Measurements from ENCODE around the gene BMP10. TPM values are rescaled to one million over a fixed set of nuclear protein-coding genes. Genes with fewer than 3 reads are reported as not detected.

Gene BMP10
- total RNA-seq, 1 experiment from 2014 or later, result not detected

DNA sequence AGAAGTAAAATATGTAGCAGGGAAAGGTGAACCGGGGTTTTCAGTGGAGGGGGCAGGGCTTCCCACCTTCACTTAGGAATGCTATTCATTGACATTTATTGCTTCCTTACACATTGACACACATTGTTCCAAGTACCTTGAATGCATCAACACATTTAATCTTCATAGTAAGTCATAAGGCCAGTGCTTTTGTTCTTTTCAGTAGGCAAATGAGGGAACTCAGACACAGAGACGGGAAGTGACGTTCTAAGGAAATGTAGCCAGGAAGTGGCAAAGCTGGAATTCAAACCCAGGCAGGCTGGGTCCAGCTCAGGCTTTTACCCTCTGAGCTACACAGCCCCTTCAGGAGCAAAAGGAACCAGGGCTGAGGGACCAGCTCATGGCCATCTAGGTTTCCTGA is 20.7 kb downstream of the BMP10 start:
- H3K27ac ChIP-seq (ENCODE audit: low read depth, low read length, poor library complexity, severe bottlenecking), result no peak overlapping the region
- BruUV-seq (replicated peaks), result no TSS peak
- POLR2A ChIA-PET (ENCODE audit: low non-redundant PET), result no interaction called here
- H3K4me1 ChIP-seq (ENCODE audit: insufficient read depth, low read length, poor library complexity, severe bottlenecking), result no peaks in the 10 kb centered on the region
- no peak for DNase-seq (ENCODE audit: low spot score)
- no peak for TF ChIP-seq EZH2 (IDR thresholded peaks at IDR 0.05; ENCODE audit: borderline replicate concordance, low read depth, low read length, poor library complexity, severe bottlenecking)
- TF ChIP-seq, protein P1, sequence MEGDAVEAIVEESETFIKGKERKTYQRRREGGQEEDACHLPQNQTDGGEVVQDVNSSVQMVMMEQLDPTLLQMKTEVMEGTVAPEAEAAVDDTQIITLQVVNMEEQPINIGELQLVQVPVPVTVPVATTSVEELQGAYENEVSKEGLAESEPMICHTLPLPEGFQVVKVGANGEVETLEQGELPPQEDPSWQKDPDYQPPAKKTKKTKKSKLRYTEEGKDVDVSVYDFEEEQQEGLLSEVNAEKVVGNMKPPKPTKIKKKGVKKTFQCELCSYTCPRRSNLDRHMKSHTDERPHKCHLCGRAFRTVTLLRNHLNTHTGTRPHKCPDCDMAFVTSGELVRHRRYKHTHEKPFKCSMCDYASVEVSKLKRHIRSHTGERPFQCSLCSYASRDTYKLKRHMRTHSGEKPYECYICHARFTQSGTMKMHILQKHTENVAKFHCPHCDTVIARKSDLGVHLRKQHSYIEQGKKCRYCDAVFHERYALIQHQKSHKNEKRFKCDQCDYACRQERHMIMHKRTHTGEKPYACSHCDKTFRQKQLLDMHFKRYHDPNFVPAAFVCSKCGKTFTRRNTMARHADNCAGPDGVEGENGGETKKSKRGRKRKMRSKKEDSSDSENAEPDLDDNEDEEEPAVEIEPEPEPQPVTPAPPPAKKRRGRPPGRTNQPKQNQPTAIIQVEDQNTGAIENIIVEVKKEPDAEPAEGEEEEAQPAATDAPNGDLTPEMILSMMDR (conservative IDR thresholded peaks at IDR 0.05; ENCODE audit: low read depth, low read length), result no peak
- intact Hi-C loops (cut with micrococcal nuclease; ENCODE audit: unreplicated experiment), result no loop called here
- no peaks in the 10 kb centered on the region for H3K27me3 ChIP-seq (replicated peaks; ENCODE audit: insufficient read depth, low read depth, low read length, poor library complexity)
- H3K36me3 ChIP-seq (ENCODE audit: insufficient read depth, low read length, poor library complexity, severe bottlenecking), result no peaks in the 10 kb centered on the region
- H3K4me3 ChIP-seq (ENCODE audit: low read depth, low read length, poor library complexity, severe bottlenecking), result no peak overlapping the region
- H3K9me3 ChIP-seq (ENCODE audit: low read depth, low read length, poor library complexity, severe bottlenecking), result no peaks in the 10 kb centered on the region
- CTCF ChIA-PET, result no interaction called here

DNA sequence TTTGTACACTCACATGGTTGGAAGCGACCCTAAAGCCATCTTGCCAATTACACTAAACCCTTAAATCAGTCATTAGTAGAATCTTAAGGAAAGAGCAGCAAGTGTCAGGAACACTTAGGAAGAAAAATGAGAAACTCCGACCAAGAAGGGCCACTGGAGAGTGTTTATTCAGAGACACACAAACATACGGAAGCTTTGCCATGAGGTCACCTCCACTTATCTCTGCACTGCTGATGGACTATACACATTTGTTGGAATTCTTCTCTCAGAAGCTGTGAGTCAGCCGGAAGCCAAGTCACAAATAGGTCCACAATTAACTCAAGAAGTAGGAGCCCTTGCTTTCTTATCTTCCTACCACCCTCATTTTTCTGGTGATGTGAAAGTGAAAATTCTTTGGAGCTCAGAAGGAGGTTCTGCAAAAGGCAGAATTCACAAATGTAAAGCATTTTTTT is 21.6 kb downstream of the BMP10 start:
- no peak overlapping the region for H3K27ac ChIP-seq (ENCODE audit: low read depth, low read length, poor library complexity, severe bottlenecking)
- no TSS peak for BruUV-seq (replicated peaks)
- H3K36me3 ChIP-seq (ENCODE audit: insufficient read depth, low read length, poor library complexity, severe bottlenecking), result no peaks in the 10 kb centered on the region
- TF ChIP-seq EZH2 (IDR thresholded peaks at IDR 0.05; ENCODE audit: borderline replicate concordance, low read depth, low read length, poor library complexity, severe bottlenecking), result no peak
- TF ChIP-seq, protein P1 (conservative IDR thresholded peaks at IDR 0.05; ENCODE audit: low read depth, low read length), result no peak
- no peaks in the 10 kb centered on the region for H3K4me1 ChIP-seq (ENCODE audit: insufficient read depth, low read length, poor library complexity, severe bottlenecking)
- no peak overlapping the region for H3K4me3 ChIP-seq (ENCODE audit: low read depth, low read length, poor library complexity, severe bottlenecking)
- DNase-seq (ENCODE audit: low spot score), result peak; percentile 22
- CTCF ChIA-PET, result no interaction called here
- POLR2A ChIA-PET (ENCODE audit: low non-redundant PET), result no interaction called here
- H3K9me3 ChIP-seq (ENCODE audit: low read depth, low read length, poor library complexity, severe bottlenecking), result no peaks in the 10 kb centered on the region
- H3K27me3 ChIP-seq (replicated peaks; ENCODE audit: insufficient read depth, low read depth, low read length, poor library complexity), result no peaks in the 10 kb centered on the region
- intact Hi-C loops (cut with micrococcal nuclease; ENCODE audit: unreplicated experiment), result no loop called here

GRCh38 chr2:68847751-68848150 is 23.4 kb downstream of the BMP10 start:
- DNase-seq (ENCODE audit: low spot score), result no peak
- ChIA-PET POLR2A (ENCODE audit: low non-redundant PET) (interaction anchor here (0.6 kb wide), 1 partner anchor 25 kb away, joined by 3 read pairs; no protein-coding TSS in a partner anchor), CTCF (no interaction called here)
- intact Hi-C loops (cut with micrococcal nuclease; ENCODE audit: unreplicated experiment), result no loop called here
- Histone ChIP-seq H3K36me3 (ENCODE audit: insufficient read depth, low read length, poor library complexity, severe bottlenecking) (no peaks in the 10 kb centered on the region), H3K4me3 (ENCODE audit: low read depth, low read length, poor library complexity, severe bottlenecking) (no peak overlapping the region), H3K27ac (ENCODE audit: low read depth, low read length, poor library complexity, severe bottlenecking) (no peak overlapping the region), H3K27me3 (replicated peaks; ENCODE audit: insufficient read depth, low read depth, low read length, poor library complexity) (no peaks in the 10 kb centered on the region), H3K9me3 (ENCODE audit: low read depth, low read length, poor library complexity, severe bottlenecking) (no peaks in the 10 kb centered on the region), H3K4me1 (ENCODE audit: insufficient read depth, low read length, poor library complexity, severe bottlenecking) (no peaks in the 10 kb centered on the region)
- no TSS peak for BruUV-seq (replicated peaks)
- no peak for TF ChIP-seq EZH2 (IDR thresholded peaks at IDR 0.05; ENCODE audit: borderline replicate concordance, low read depth, low read length, poor library complexity, severe bottlenecking)
- TF ChIP-seq, protein P1 (conservative IDR thresholded peaks at IDR 0.05; ENCODE audit: low read depth, low read length), result no peak

All from A673 (cell line).